CD4-positive, alpha-beta T cell treated with Interleukin-21 for 1 hour (primary cell): Measurements from ENCODE around the gene LASP1.

Source experiments
- DNase-seq: peaks from one replicate; pipeline ENCODE4 v3.0.0-alpha.2; 2020

LASP1 gene

GRCh38 chr17:38870259-38871165, 654 bp downstream of the LASP1 start:
- peak; percentile 71 for DNase-seq

- peak; percentile 72 for DNase-seq
Measured at GRCh38 chr17:38871247-38872015, 1.6 kb downstream of the LASP1 start.

DNA sequence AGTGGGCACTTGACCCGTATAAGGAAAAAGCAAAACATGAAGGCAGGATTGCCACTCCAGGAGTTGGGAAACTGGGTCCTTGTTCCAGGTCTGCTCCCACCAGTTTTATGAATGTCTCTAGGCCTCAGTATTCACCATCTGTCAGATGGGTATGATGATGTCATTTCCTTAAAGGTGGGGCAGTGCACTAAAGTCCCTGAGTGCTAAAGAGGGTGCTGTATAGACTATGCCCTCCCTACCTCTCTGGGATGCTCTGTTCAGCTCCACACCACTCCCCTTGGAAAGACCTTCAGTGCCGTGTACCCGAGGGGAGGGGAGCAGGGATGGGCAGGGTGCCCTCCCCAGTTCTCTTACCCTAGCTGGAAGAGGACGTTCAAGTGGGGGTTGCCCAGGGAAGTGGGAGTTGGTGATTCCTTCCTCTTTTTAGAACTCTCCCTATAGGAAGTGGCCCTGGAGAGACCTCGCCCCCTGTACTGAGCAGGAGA, 2.2 kb downstream of the LASP1 start:
- peak; percentile 44 for DNase-seq

GRCh38 chr17:38872671-38873385, 3.0 kb downstream of the LASP1 start:
- DNase-seq = no peak

DNA sequence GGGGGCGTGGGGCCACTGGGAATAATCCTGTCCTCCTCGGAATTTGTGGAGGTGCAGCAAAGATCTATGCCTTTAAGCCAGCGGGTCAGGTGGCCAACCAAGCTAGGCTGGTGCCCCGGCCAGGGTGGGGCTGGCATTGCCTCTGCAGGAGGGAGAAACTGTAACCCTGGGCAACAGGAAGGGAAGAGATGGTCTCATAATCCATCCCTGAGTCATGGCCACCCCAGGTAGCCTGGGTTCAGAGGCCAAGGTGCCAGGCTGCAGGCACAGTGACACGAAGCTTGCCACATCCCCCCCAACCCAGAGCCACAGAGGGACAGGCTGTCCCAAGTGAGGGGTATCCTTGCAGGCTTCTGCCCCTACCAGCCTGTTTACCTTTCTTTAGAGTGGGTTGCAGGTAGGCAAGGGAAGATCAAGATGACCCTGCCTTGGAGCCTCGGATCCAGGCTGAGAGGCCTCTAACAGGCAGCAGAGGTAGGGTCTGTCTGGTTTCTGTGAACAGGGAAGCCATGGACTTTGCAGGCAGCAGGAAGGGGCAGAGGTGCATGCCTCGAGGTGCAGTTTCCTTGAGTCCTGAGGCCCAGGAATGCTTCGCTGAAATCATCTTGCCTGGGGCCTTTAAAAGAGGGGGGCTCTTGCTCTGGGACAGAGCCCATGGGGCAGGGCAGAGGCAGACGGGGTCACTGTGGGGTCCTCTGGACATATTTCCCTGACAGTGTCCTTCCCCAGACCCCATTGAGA, 4.0 kb downstream of the LASP1 start:
- DNase-seq = no peak

DNA sequence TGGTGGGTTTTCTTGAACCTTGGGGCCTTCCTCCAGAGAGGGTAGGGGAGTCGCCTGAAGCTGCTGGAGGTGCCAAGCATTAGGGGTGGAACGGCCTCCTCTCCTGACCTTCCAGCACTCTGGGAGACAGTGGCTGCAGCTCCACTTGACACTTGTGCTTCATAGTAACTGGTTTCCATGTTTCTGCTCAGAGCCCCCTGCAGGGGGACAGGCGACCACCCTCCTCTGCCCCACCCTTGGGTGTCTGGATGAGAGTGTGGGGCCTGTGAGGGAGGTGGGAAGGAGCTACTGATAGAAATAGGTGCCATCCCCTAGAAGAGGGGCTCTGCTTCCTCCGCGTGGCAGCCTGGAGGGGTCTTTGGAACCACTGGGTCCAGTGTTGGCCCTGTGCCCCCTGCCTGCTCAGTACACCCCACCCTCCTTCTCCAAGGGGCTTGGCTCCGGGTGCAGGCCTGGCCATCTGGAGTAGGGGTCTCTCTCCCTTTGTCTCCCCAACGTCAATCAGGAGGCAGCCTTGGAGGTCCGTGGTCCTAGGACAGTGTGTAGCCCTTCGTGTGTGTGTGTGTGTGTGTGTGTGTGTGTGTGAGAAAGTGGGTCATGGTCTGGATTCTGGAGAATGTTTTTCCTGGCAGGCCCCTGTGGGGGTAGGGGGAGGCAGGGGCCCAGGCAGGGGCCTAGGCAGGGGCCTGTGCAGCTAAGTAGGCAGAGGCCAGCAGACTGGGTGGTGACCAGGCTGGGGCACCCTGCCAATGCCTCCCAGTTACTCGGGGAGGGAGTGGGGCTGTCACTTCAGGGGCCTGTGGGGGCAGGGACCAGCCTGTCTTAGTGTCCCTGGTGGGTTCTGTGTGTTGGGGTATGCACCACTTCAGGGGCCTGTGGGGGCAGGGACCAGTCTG, 4.9 kb downstream of the LASP1 start:
- no peak for DNase-seq

- no peak for DNase-seq
Measured at GRCh38 chr17:38875477-38876075, 5.7 kb downstream of the LASP1 start.

DNA sequence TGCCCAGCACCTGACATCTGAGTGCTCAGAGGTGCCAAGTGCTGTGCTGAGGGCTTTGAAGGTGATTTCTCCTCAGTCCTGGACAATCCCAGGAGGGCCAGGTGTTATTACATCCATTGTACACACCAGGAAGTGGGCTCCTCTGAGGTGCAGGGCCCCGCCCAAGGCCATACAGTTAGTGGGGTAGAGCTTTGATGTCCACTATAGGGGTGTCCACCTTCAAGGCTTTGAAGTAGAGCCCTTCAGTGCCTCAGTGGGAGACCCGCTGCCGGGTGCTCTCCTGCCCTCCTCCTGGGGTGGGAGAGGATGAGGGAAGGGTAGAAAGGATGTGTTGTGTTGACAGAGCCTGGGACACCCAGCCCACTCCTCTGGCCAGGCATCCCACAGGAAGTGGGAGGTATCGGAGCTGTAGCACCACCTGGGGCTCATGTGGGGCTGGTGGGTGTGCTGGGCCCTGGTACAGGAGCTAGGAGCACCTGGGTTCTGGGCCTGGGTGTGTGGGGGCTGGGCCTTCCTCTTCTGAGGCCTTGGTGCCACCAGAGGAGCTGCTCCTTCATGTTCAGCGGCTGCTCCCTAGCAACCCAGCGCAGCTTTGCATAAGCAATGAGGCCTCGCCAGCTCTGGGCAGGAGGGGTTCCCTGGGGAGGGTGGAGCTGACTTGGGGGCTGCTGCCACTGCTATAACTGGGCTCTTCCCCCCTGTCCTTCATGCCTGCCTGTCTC, 7.4 kb downstream of the LASP1 start:
- DNase-seq = peak; percentile 46

- no peak for DNase-seq
Measured at GRCh38 chr17:38879878-38880665, 10.2 kb downstream of the LASP1 start.

DNA sequence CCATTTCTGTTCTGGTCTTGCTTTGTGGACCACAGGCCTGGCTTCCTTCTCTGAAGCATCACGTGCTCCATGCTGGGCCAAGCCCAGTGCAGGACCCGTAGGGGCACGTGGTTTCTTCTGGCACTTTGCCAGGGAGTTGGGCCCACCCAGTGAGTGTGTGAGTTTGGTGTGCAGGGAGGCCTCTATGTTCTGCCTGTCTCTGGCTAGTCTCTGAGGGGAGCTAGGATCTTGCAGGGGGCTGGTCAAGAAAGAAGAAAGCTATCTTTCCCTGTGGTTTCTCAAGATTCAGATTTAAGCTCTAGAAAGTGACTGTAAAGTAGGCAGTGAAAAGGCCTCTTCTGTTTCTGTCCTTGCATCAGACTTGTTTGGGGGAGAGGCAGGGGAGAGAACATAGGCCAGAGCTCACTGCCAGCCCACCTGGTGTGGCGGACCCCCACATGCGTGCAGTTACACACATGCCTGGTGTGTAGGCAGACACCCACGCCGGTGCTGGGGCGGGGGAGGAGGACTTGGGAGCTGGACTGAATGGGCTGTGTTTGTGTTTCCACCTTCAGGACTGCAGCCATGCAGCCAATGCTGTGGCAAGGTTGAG, 11.8 kb downstream of the LASP1 start:
- DNase-seq = peak; percentile 48

- no peak for DNase-seq
Measured at GRCh38 chr17:38882870-38883269, 13.0 kb downstream of the LASP1 start.

- DNase-seq = no peak
Measured at GRCh38 chr17:38883592-38884526, 14.0 kb downstream of the LASP1 start.

GRCh38 chr17:38885044-38885727, 15.3 kb downstream of the LASP1 start:
- no peak for DNase-seq

- DNase-seq = no peak
Measured at GRCh38 chr17:38885728-38886642, 16.1 kb downstream of the LASP1 start.

DNA sequence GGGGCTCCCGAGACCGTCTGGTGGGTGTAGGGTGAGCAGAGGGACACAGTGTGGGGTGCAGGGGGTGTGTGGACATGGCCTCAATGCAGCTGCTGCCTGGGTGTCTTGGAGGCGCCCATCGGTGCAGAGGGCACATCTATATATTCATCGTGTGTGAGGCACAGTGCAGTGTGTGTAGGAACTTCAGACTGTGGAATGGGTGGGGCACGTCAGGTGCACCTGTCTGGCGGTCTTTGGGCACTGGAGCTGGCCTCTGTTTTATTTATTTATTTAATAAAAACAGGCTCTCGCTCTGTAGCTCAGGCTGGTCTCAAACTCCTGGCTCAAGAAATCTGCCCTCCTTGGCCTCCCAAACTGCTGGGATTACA, 16.8 kb downstream of the LASP1 start:
- no peak for DNase-seq

- no peak for DNase-seq
Measured at GRCh38 chr17:38888842-38889241, 19.0 kb downstream of the LASP1 start.
